ENCODE results near the gene SYNPO2.

SYNPO2 gene

DNA sequence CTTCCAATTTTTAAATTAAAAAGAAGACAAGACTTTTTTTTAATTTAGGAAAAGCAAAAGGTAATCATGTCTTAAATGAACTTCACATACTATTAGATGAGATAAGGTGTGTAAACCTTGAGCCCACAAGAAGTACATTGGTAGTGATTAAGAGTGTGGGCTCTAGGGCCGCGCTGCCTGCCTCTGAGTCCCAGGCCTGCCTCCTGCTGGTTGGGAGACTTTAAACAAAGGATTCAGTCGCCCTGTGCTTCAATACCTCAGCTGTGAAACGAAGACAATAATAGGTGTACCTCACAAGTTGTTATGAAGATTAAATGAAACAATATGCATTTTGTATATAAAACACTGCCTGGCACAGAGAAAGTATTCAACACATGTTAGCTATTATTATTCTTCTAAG lies 151.1 kb downstream of the SYNPO2 start:
- Histone ChIP-seq H3K4me1 (peaks cover 0 to 100% (median 60%) of the 10 kb centered on the region in 4 donors), H3K36me3 (no peaks in the 10 kb centered on the region), H3K27ac (peak overlapping the region; percentile 86 to 91), H3K27me3 (no peaks in the 10 kb centered on the region), H3K9me3 (no peaks in the 10 kb centered on the region), H3K4me3 (no peak overlapping the region)
- no peak for DNase-seq
- intact Hi-C loops (cut with DNase I; ENCODE audit: low total_unique reads) = loop anchor here (5.0 to 10.0 kb wide), 4 partner anchors 57 to 245 kb away; partner anchors contain the start of gene USP53
- TF ChIP-seq, protein P1, sequence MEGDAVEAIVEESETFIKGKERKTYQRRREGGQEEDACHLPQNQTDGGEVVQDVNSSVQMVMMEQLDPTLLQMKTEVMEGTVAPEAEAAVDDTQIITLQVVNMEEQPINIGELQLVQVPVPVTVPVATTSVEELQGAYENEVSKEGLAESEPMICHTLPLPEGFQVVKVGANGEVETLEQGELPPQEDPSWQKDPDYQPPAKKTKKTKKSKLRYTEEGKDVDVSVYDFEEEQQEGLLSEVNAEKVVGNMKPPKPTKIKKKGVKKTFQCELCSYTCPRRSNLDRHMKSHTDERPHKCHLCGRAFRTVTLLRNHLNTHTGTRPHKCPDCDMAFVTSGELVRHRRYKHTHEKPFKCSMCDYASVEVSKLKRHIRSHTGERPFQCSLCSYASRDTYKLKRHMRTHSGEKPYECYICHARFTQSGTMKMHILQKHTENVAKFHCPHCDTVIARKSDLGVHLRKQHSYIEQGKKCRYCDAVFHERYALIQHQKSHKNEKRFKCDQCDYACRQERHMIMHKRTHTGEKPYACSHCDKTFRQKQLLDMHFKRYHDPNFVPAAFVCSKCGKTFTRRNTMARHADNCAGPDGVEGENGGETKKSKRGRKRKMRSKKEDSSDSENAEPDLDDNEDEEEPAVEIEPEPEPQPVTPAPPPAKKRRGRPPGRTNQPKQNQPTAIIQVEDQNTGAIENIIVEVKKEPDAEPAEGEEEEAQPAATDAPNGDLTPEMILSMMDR (IDR thresholded peaks at IDR 0.05) = peak in 1 of 2 experiments; percentile 10

GRCh38 chr4:119040261-119040660 lies 151.6 kb downstream of the SYNPO2 start:
- intact Hi-C loops (cut with DNase I; ENCODE audit: low total_unique reads) = loop anchor here (5.0 to 10.0 kb wide), 3 partner anchors 58 to 245 kb away; partner anchors contain the start of gene USP53

DNA sequence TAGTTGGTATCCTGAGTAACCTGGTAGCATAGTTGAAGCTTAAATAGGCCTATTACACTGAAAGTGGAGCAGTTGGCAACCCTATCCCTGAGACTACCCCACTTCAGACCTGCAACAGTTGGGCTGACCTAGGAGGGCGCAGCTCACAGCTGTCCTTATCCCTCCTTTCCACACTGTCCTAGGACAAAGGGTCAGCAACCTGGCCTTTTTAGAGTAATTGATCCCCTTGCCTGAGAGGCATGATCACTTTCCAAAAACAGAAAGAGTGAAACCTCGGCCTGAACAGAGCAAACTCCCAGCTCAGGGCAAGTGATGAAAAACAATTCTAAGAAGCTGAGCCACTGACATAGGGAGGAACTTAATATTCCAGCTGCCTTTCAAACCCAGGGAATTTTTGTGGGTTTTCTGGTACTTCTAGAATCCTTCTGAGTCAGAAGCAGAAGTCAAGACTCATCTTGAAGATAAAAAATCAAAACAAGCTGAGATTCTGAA lies 152.1 kb downstream of the SYNPO2 start:
- no peaks in the 10 kb centered on the region for H3K27me3 ChIP-seq
- no peaks in the 10 kb centered on the region for H3K9me3 ChIP-seq
- intact Hi-C loops (cut with DNase I; ENCODE audit: low total_unique reads) = loop anchor here (5.0 to 10.0 kb wide), 3 partner anchors 58 to 244 kb away; partner anchors contain the start of gene USP53
- peak overlapping the region; percentile 86 to 91 for H3K27ac ChIP-seq
- H3K36me3 ChIP-seq = no peaks in the 10 kb centered on the region
- peaks cover 0 to 100% (median 61%) of the 10 kb centered on the region in 4 donors for H3K4me1 ChIP-seq
- no peak for DNase-seq
- TF ChIP-seq, protein P1 (IDR thresholded peaks at IDR 0.05) = no peak
- no peak overlapping the region for H3K4me3 ChIP-seq

More at GRCh38 chr4:119040261-119040660, 151.6 kb downstream of the SYNPO2 start:
- no peaks in the 10 kb centered on the region for H3K9me3 ChIP-seq
- no peaks in the 10 kb centered on the region for H3K27me3 ChIP-seq
- DNase-seq = no peak
- TF ChIP-seq, protein P1 (IDR thresholded peaks at IDR 0.05) = no peak
- H3K36me3 ChIP-seq = no peaks in the 10 kb centered on the region
- no peak overlapping the region for H3K4me3 ChIP-seq
- H3K4me1 ChIP-seq = peaks cover 0 to 100% (median 60%) of the 10 kb centered on the region in 4 donors
- H3K27ac ChIP-seq = peak overlapping the region; percentile 86 to 91

DNA sequence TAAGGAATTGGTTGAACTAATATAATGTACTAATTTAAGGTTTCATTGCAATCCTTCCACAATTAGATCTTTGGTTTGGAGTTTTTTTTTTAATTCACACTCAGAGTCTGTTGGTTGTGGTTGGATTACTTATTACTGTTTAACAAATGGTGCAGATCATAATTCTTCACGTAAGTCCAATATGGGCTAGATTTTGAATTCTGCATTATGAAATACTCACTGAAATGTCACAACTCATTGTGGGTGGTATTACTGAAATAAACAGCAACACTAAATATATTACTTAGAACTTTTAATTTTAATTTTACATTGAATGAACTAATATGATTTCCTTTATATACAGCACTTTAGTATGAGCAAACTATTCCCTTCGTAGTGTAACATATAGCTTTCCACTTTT lies 152.7 kb downstream of the SYNPO2 start:
- no peak for DNase-seq
- Histone ChIP-seq H3K27ac (peak overlapping the region; percentile 86 to 91), H3K4me1 (peaks cover 0 to 100% (median 60%) of the 10 kb centered on the region in 4 donors), H3K27me3 (no peaks in the 10 kb centered on the region), H3K4me3 (no peak overlapping the region), H3K9me3 (no peaks in the 10 kb centered on the region), H3K36me3 (no peaks in the 10 kb centered on the region)
- TF ChIP-seq, protein P1 (IDR thresholded peaks at IDR 0.05) = no peak
- intact Hi-C loops (cut with DNase I; ENCODE audit: low total_unique reads) = loop anchor here (5.0 to 10.0 kb wide), 3 partner anchors 59 to 243 kb away; partner anchors contain the start of gene USP53

DNA sequence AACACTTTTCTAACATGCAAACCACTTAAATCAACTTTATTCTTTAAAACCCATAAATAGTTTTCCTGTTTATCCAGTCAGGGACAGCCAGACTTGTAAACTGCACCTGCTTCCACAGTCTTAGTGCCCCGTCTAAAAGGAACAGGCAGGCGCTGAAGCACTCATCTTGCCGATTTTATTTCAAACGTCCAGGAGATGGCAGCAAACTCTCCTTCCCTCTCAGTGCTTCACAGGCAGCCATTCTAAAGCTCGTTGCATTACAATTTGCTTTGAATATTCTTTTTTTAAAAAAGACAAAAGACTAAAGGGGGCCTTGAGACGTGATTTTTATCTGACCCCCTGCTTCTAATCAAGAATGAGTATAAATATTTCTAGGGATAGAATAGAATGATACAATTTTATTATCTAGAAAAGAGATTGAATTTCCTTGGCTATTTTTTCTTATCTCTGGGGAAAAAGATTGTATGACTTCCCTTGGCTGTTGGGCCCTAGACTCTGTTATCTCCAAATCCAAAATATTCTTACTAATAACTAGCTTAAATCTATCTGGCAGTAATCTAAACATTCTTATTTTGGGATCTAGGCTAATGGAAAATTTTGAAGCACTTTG lies 153.4 kb downstream of the SYNPO2 start:
- Histone ChIP-seq H3K9me3 (no peaks in the 10 kb centered on the region), H3K4me1 (peaks cover 0 to 100% (median 60%) of the 10 kb centered on the region in 4 donors), H3K27ac (peak overlapping the region; percentile 86 to 91), H3K36me3 (no peaks in the 10 kb centered on the region), H3K27me3 (no peaks in the 10 kb centered on the region), H3K4me3 (no peak overlapping the region)
- DNase-seq = peak; percentile 45 to 75
- intact Hi-C loops (cut with DNase I; ENCODE audit: low total_unique reads) = loop anchor here (5.0 to 10.0 kb wide), 3 partner anchors 60 to 243 kb away; partner anchors contain the start of gene USP53
- TF ChIP-seq, protein P1 (IDR thresholded peaks at IDR 0.05) = peak; percentile 60 to 70

Data from tibial artery (tissue), 4 donors.